ENCODE data around the gene SPINT4. TPM values are rescaled to one million over a fixed set of nuclear protein-coding genes. Genes with fewer than 3 reads are reported as not detected.

Gene SPINT4
- polyA plus RNA-seq, 1 donor = not detected

- no peak for DNase-seq
These were observed 43.2 kb downstream of the SPINT4 start for GRCh38 chr20:45765307-45765875.

- DNase-seq = no peak
These were observed 43.8 kb downstream of the SPINT4 start for GRCh38 chr20:45765980-45766379.

GRCh38 chr20:45768479-45768878 lies 46.3 kb downstream of the SPINT4 start:
- DNase-seq = no peak

GRCh38 chr20:45771182-45771759 lies 49.1 kb downstream of the SPINT4 start:
- DNase-seq = peak; percentile 87

- no peak for DNase-seq
These were observed 50.5 kb downstream of the SPINT4 start for GRCh38 chr20:45772693-45773092.

- no peak for DNase-seq
These were observed 52.8 kb downstream of the SPINT4 start for GRCh38 chr20:45774945-45775344.

GRCh38 chr20:45775411-45775810 lies 53.3 kb downstream of the SPINT4 start:
- DNase-seq = no peak

Other genes starting within 250 kb of the SPINT4 start
- gene SPINT3, start 206.7 kb upstream of the SPINT4 start, polyA plus RNA-seq (ENCODE audit: insufficient read length) = not detected
- 0.23 TPM for gene WFDC6, start 182.9 kb upstream of the SPINT4 start, polyA plus RNA-seq (ENCODE audit: insufficient read length)
- 0.55 TPM for gene EPPIN, start 174.9 kb upstream of the SPINT4 start, polyA plus RNA-seq (ENCODE audit: insufficient read length)
- gene WFDC8, start 143.1 kb upstream of the SPINT4 start, polyA plus RNA-seq (ENCODE audit: insufficient read length) = 0.13 TPM
- not detected for gene WFDC10A, start 92.6 kb upstream of the SPINT4 start, polyA plus RNA-seq (ENCODE audit: insufficient read length)
- gene WFDC9, start 91.1 kb upstream of the SPINT4 start, polyA plus RNA-seq (ENCODE audit: insufficient read length) = not detected
- not detected for gene WFDC11, start 52.1 kb upstream of the SPINT4 start, polyA plus RNA-seq (ENCODE audit: insufficient read length)
- gene WFDC13, start 20.3 kb upstream of the SPINT4 start, polyA plus RNA-seq (ENCODE audit: insufficient read length) = not detected
- gene WFDC10B, start 17.3 kb upstream of the SPINT4 start, polyA plus RNA-seq (ENCODE audit: insufficient read length) = not detected
- 0.47 TPM for gene WFDC3, start 69.5 kb downstream of the SPINT4 start, polyA plus RNA-seq (ENCODE audit: insufficient read length)
- gene DNTTIP1, start 69.6 kb downstream of the SPINT4 start, polyA plus RNA-seq (ENCODE audit: insufficient read length) = 34.2 TPM
- gene UBE2C, start 90.3 kb downstream of the SPINT4 start, polyA plus RNA-seq (ENCODE audit: insufficient read length) = 84.4 TPM
- 0.47 TPM for gene TNNC2, start 105.0 kb downstream of the SPINT4 start, polyA plus RNA-seq (ENCODE audit: insufficient read length)
- gene SNX21, start 111.5 kb downstream of the SPINT4 start, polyA plus RNA-seq (ENCODE audit: insufficient read length) = 11.9 TPM
- 23.3 TPM for gene ACOT8, start 135.0 kb downstream of the SPINT4 start, polyA plus RNA-seq (ENCODE audit: insufficient read length)
- 5.9 TPM for gene ZSWIM3, start 135.3 kb downstream of the SPINT4 start, polyA plus RNA-seq (ENCODE audit: insufficient read length)
- gene ZSWIM1, start 158.9 kb downstream of the SPINT4 start, polyA plus RNA-seq (ENCODE audit: insufficient read length) = 18.6 TPM
- 6.0 TPM for gene SPATA25, start 165.3 kb downstream of the SPINT4 start, polyA plus RNA-seq (ENCODE audit: insufficient read length)
- 7.3 TPM for gene NEURL2, start 168.9 kb downstream of the SPINT4 start, polyA plus RNA-seq (ENCODE audit: insufficient read length)
- gene CTSA, start 169.0 kb downstream of the SPINT4 start, polyA plus RNA-seq (ENCODE audit: insufficient read length) = 143 TPM
- gene PLTP, start 189.8 kb downstream of the SPINT4 start, polyA plus RNA-seq (ENCODE audit: insufficient read length) = 118 TPM
- 44.9 TPM for gene PCIF1, start 212.3 kb downstream of the SPINT4 start, polyA plus RNA-seq (ENCODE audit: insufficient read length)
- 14.4 TPM for gene ZNF335, start 249.9 kb downstream of the SPINT4 start, polyA plus RNA-seq (ENCODE audit: insufficient read length)